Measurements from ENCODE around the gene OBP2A. TPM values are rescaled to one million over a fixed set of nuclear protein-coding genes. Genes with fewer than 3 reads are reported as not detected.
"Not testable (repeated sequence)": the region's sequence is repeated elsewhere in the genome, so short reads cannot be mapped to it uniquely, and the experiment has no call there.

Gene OBP2A
- not detected in 2 replicates for total RNA-seq
- long read RNA-seq = 0 reads

- not testable (repeated sequence) for H3K9me3 Mint-ChIP-seq (ENCODE audit: low read depth); H3K27ac Mint-ChIP-seq; H3K4me3 Mint-ChIP-seq (ENCODE audit: low read depth)
Measured at GRCh38 chr9:135545646-135546176, at the start of gene OBP2A. TSS of gene OBP2A (plus strand) at chr9:135546126. CDS start at chr9:135546181, 55 bp downstream.

GRCh38 chr9:135498381-135499126 lies 47.4 kb upstream of the OBP2A start:
- DNase-seq (ENCODE audit: low spot score, unreplicated experiment) = no peak
- Mint-ChIP-seq H3K27ac (no peak overlapping the region), H3K4me1 (ENCODE audit: low read depth) (peaks cover 12% of the 10 kb centered on the region), H3K9me3 (ENCODE audit: low read depth) (no peaks in the 10 kb centered on the region), H3K27me3 (no peaks in the 10 kb centered on the region), H3K36me3 (ENCODE audit: insufficient read depth) (no peaks in the 10 kb centered on the region), H3K4me3 (ENCODE audit: low read depth) (peak overlapping the region; percentile 91)
- TF ChIP-seq CTCF (IDR thresholded peaks at IDR 0.05; ENCODE audit: unreplicated experiment) = no peak

More at GRCh38 chr9:135545646-135546176, at the start of gene OBP2A:
- not testable (repeated sequence) for H3K36me3 Mint-ChIP-seq (ENCODE audit: insufficient read depth); H3K4me1 Mint-ChIP-seq (ENCODE audit: low read depth); DNase-seq (ENCODE audit: low spot score, unreplicated experiment)
- peaks cover 20% of the 10 kb centered on the region for H3K27me3 Mint-ChIP-seq

GRCh38 chr9:135499326-135500070 lies 46.4 kb upstream of the OBP2A start:
- H3K4me1 Mint-ChIP-seq (ENCODE audit: low read depth) = peaks cover 12% of the 10 kb centered on the region
- H3K36me3 Mint-ChIP-seq (ENCODE audit: insufficient read depth) = peaks cover 2% of the 10 kb centered on the region
- H3K27me3 Mint-ChIP-seq = no peaks in the 10 kb centered on the region
- peak overlapping the region; percentile 95 for H3K27ac Mint-ChIP-seq
- H3K4me3 Mint-ChIP-seq (ENCODE audit: low read depth) = peak overlapping the region; percentile 91
- peak; percentile 13 for TF ChIP-seq CTCF (IDR thresholded peaks at IDR 0.05; ENCODE audit: unreplicated experiment)
- peak; percentile 93 for DNase-seq (ENCODE audit: low spot score, unreplicated experiment)
- H3K9me3 Mint-ChIP-seq (ENCODE audit: low read depth) = no peaks in the 10 kb centered on the region

GRCh38 chr9:135500071-135500524 lies 45.8 kb upstream of the OBP2A start:
- H3K4me1 Mint-ChIP-seq (ENCODE audit: low read depth) = peaks cover 12% of the 10 kb centered on the region
- no peaks in the 10 kb centered on the region for H3K27me3 Mint-ChIP-seq
- DNase-seq (ENCODE audit: low spot score, unreplicated experiment) = no peak
- no peak for TF ChIP-seq CTCF (IDR thresholded peaks at IDR 0.05; ENCODE audit: unreplicated experiment)
- no peaks in the 10 kb centered on the region for H3K9me3 Mint-ChIP-seq (ENCODE audit: low read depth)
- peak overlapping the region; percentile 91 for H3K4me3 Mint-ChIP-seq (ENCODE audit: low read depth)
- H3K27ac Mint-ChIP-seq = no peak overlapping the region
- H3K36me3 Mint-ChIP-seq (ENCODE audit: insufficient read depth) = peaks cover 2% of the 10 kb centered on the region

GRCh38 chr9:135500525-135501260 lies 45.2 kb upstream of the OBP2A start, which contains the start of gene MRPS2:
TSS of gene MRPS2 (plus strand) at chr9:135500682. CDS start at chr9:135500711, 29 bp downstream.
- peaks cover 12% of the 10 kb centered on the region for H3K4me1 Mint-ChIP-seq (ENCODE audit: low read depth)
- peak within 1 kb of the TSS; percentile 95 for H3K27ac Mint-ChIP-seq
- DNase-seq (ENCODE audit: low spot score, unreplicated experiment) = peak; percentile 93
- H3K36me3 Mint-ChIP-seq (ENCODE audit: insufficient read depth) = peaks cover 2% of the 10 kb centered on the region
- peak within 1 kb of the TSS; percentile 91 for H3K4me3 Mint-ChIP-seq (ENCODE audit: low read depth)
- no peaks in the 10 kb centered on the region for H3K9me3 Mint-ChIP-seq (ENCODE audit: low read depth)
- no peaks in the 10 kb centered on the region for H3K27me3 Mint-ChIP-seq
- peak; percentile 86 for TF ChIP-seq CTCF (IDR thresholded peaks at IDR 0.05; ENCODE audit: unreplicated experiment)
